GM12873 (cell line): Measurements from ENCODE around the gene RBKS.

ENCODE experiments used
- CTCF ChIP-seq: IDR thresholded peaks from 2 replicates; pipeline ENCODE4 v1.5.1; 2012; ENCODE audit warnings: low read depth, mild to moderate bottlenecking, moderate library complexity, low read length, control low read depth; ENCODE audit not compliant: insufficient read depth; ENCODE audit errors: missing control alignments

RBKS gene

GRCh38 chr2:27814758-27815157, 75.4 kb downstream of the RBKS start:
- TF ChIP-seq CTCF = no peak

GRCh38 chr2:27811768-27812167, 78.4 kb downstream of the RBKS start:
- TF ChIP-seq CTCF = no peak

GRCh38 chr2:27810455-27810854, 79.7 kb downstream of the RBKS start:
- no peak for TF ChIP-seq CTCF

GRCh38 chr2:27809761-27810241, 80.4 kb downstream of the RBKS start:
- TF ChIP-seq CTCF = no peak

- no peak for TF ChIP-seq CTCF
Measured at GRCh38 chr2:27808984-27809383, 81.2 kb downstream of the RBKS start.

- no peak for TF ChIP-seq CTCF
Measured at GRCh38 chr2:27808418-27808817, 81.8 kb downstream of the RBKS start.

GRCh38 chr2:27807476-27807875, 82.7 kb downstream of the RBKS start:
- TF ChIP-seq CTCF = peak; percentile 56

GRCh38 chr2:27806311-27807059, 83.7 kb downstream of the RBKS start:
- TF ChIP-seq CTCF = no peak
